Parathyroid adenoma (tissue), 2 donors: ENCODE results near the gene AREL1.
"Not testable (repeated sequence)": the region's sequence is repeated elsewhere in the genome, so short reads cannot be mapped to it uniquely, and the experiment has no call there.

Experiments
- H2AFZ ChIP-seq: fragments of 300-600 bp; sonication (generic); one replicate; pipeline ENCODE4 v1.7.0; 2017; ENCODE audit warnings: antibody characterized with exemption, mild to moderate bottlenecking
- H3K27ac ChIP-seq: fragments of 300-600 bp; sonication (generic); one replicate; pipeline ENCODE4 v1.7.0; 2017
- H3K27me3 ChIP-seq: fragments of 300-600 bp; sonication (generic); one replicate; pipeline ENCODE4 v1.7.0; 2017; ENCODE audit warnings: low read length; ENCODE audit not compliant: control insufficient read depth, insufficient read depth
- H3K36me3 ChIP-seq: fragments of 300-600 bp; sonication (generic); one replicate; pipeline ENCODE4 v1.7.0; 2017; ENCODE audit warnings: low read length; ENCODE audit not compliant: control insufficient read depth, insufficient read depth
- H3K4me1 ChIP-seq: fragments of 300-600 bp; sonication (generic); one replicate; pipeline ENCODE4 v1.7.0; 2017; ENCODE audit warnings: control low read depth
- H3K4me2 ChIP-seq: fragments of 300-600 bp; sonication (generic); one replicate; pipeline ENCODE4 v1.7.0; 2017; ENCODE audit warnings: low read length
- H3K4me3 ChIP-seq: fragments of 300-600 bp; sonication (generic); one replicate; pipeline ENCODE4 v1.7.0; 2017; ENCODE audit warnings: low read depth, low read length
- H3K79me2 ChIP-seq: fragments of 300-600 bp; sonication (generic); one replicate; pipeline ENCODE4 v1.7.0; 2017; ENCODE audit warnings: control low read depth
- H3K9ac ChIP-seq: fragments of 300-600 bp; sonication (generic); one replicate; pipeline ENCODE4 v1.7.0; 2017; ENCODE audit warnings: mild to moderate bottlenecking
- H3K9me3 ChIP-seq: fragments of 300-600 bp; sonication (generic); one replicate; pipeline ENCODE4 v1.7.0; 2017; ENCODE audit warnings: low read length; ENCODE audit not compliant: control insufficient read depth
- TF ChIP-seq, protein P1 (sequence below): fragments of 300-600 bp; sonication (generic); IDR thresholded peaks from one replicate; pipeline ENCODE4 v1.7.0; 2017; ENCODE audit warnings: antibody characterized with exemption, mild to moderate bottlenecking
- donor health status: primary hyperparathyroidism.

Gene AREL1, protein sequence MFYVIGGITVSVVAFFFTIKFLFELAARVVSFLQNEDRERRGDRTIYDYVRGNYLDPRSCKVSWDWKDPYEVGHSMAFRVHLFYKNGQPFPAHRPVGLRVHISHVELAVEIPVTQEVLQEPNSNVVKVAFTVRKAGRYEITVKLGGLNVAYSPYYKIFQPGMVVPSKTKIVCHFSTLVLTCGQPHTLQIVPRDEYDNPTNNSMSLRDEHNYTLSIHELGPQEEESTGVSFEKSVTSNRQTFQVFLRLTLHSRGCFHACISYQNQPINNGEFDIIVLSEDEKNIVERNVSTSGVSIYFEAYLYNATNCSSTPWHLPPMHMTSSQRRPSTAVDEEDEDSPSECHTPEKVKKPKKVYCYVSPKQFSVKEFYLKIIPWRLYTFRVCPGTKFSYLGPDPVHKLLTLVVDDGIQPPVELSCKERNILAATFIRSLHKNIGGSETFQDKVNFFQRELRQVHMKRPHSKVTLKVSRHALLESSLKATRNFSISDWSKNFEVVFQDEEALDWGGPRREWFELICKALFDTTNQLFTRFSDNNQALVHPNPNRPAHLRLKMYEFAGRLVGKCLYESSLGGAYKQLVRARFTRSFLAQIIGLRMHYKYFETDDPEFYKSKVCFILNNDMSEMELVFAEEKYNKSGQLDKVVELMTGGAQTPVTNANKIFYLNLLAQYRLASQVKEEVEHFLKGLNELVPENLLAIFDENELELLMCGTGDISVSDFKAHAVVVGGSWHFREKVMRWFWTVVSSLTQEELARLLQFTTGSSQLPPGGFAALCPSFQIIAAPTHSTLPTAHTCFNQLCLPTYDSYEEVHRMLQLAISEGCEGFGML

DNA sequence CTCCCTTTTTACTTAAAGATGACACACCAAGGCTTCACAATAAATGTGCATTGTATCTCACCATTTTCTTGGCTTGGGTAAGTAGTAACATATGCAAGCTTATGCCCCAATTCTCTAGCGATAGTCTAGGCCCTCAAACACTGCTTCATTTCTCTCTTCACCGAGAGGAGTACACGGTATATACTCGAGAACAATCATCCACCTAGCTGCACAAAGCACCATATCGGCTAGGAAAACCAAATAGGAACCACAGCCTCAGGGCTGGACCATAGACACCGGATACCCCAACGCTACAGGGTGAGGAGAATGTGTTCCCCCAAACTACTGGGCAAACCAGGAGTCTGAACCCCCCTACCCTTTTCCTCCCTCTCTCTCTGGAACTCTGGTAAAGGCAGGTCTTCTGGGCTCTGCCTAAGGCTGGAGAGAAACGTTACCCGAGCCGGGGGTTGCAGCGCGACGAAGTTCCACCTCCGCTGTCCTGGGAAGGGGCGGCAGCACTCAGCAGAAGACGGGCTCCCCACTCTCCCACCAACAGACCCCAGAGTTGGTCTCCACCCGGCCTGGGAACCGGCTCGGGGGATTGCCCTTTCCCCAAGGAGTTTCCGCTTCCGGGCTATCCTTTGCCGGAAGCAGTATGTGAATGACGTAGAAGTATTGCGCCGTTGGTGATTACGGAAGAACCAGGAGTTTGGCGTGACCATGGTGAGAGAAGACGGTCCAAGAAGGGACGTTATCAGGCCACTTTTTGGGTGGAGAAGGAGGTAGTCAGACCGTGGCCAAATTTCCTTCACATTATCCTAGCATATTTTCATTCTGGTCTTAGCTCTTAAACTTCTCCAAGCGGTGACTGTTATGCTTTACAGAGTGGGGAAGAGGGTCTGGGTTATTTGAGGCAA, at the start of gene AREL1, which contains the start of gene FCF1:
TSS of gene AREL1 (minus strand) at position 582 of the 896 bp plus-strand sequence. CDS start 27,465 bp downstream, outside the sequence.
TSS of gene FCF1 (plus strand) at position 646 of the 896 bp plus-strand sequence. CDS start at position 700, 54 bp downstream.
- no peaks in the 10 kb centered on the region for H3K36me3 ChIP-seq
- H3K4me1 ChIP-seq = no peaks in the 10 kb centered on the region
- TF ChIP-seq, protein P1, sequence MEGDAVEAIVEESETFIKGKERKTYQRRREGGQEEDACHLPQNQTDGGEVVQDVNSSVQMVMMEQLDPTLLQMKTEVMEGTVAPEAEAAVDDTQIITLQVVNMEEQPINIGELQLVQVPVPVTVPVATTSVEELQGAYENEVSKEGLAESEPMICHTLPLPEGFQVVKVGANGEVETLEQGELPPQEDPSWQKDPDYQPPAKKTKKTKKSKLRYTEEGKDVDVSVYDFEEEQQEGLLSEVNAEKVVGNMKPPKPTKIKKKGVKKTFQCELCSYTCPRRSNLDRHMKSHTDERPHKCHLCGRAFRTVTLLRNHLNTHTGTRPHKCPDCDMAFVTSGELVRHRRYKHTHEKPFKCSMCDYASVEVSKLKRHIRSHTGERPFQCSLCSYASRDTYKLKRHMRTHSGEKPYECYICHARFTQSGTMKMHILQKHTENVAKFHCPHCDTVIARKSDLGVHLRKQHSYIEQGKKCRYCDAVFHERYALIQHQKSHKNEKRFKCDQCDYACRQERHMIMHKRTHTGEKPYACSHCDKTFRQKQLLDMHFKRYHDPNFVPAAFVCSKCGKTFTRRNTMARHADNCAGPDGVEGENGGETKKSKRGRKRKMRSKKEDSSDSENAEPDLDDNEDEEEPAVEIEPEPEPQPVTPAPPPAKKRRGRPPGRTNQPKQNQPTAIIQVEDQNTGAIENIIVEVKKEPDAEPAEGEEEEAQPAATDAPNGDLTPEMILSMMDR = no peak
- H3K4me2 ChIP-seq = peak within 1 kb of the TSS; percentile 99
- H3K9me3 ChIP-seq = no peaks in the 10 kb centered on the region
- H3K4me3 ChIP-seq = peak within 1 kb of the TSS; percentile 99
- no peak within 1 kb of the TSS for H3K9ac ChIP-seq
- no peaks in the 10 kb centered on the region for H3K27me3 ChIP-seq
- H2AFZ ChIP-seq = peak within 1 kb of the TSS; percentile 92
- peak within 1 kb of the TSS; percentile 68 for H3K27ac ChIP-seq
- peaks cover 21% of the 10 kb centered on the region for H3K79me2 ChIP-seq

DNA sequence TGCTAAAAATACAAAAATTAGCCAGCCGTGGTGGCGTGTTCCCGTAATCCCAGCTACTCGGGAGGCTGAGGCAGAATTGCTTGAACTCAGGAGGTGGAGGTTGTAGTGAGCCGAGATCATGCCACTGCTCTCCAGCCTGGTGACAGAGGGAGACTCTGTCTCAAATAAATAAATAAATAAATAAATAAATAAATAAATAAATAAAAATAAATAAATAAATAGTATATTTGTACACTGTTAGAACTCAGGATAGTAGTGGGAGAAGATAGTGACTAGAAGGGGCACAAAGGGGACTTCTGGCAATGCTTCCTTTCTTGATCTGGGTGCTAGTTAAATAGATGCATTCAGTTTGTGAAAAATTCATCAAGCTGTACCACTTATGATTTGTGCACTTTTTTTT, 45.6 kb upstream of the AREL1 start:
- H3K4me2 ChIP-seq, H3K4me3 ChIP-seq, H3K27ac ChIP-seq, H3K9ac ChIP-seq, H3K36me3 ChIP-seq, H2AFZ ChIP-seq, H3K79me2 ChIP-seq, H3K4me1 ChIP-seq, H3K9me3 ChIP-seq, H3K27me3 ChIP-seq: not testable (repeated sequence)

DNA sequence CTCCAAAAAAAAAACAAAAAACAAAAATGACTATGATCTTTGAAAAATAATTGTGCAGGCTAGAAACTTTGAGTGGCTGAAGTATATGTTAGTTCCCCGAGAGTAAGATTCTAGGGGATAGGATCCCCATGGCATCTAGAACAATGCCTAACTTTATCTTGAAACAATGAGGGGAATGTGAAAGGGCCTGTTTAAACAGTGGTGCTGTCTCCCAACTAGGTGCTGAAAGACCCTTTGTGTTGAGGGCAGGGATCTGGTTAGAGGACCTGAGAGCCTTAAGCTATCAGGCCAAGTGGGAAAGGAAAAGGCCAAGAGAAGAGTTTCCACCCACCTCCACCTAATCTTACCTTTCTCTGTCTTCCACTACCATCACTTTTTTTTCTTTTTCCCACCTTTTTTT, 43.4 kb upstream of the AREL1 start:
- Histone ChIP-seq H3K4me3 (no peak overlapping the region), H3K4me2 (no peak overlapping the region), H3K9me3 (no peaks in the 10 kb centered on the region), H3K4me1 (no peaks in the 10 kb centered on the region), H3K27ac (no peak overlapping the region), H3K27me3 (no peaks in the 10 kb centered on the region), H3K36me3 (no peaks in the 10 kb centered on the region), H3K9ac (no peak overlapping the region), H3K79me2 (no peaks in the 10 kb centered on the region), H2AFZ (no peak overlapping the region)
- TF ChIP-seq, protein P1 = no peak

- no peak overlapping the region for H3K4me3 ChIP-seq
- no peaks in the 10 kb centered on the region for H3K4me1 ChIP-seq
- H2AFZ ChIP-seq = no peak overlapping the region
- H3K36me3 ChIP-seq = no peaks in the 10 kb centered on the region
- no peak overlapping the region for H3K9ac ChIP-seq
- no peak overlapping the region for H3K4me2 ChIP-seq
- H3K79me2 ChIP-seq = no peaks in the 10 kb centered on the region
- no peaks in the 10 kb centered on the region for H3K9me3 ChIP-seq
- H3K27ac ChIP-seq = no peak overlapping the region
- TF ChIP-seq, protein P1 = no peak
- H3K27me3 ChIP-seq = no peaks in the 10 kb centered on the region
These were observed 42.0 kb upstream of the AREL1 start for GRCh38 chr14:74754899-74755298.
